NCI-H1092 treated with DMSO at 0.1 percent for 48 hours (cell line): ENCODE results near the gene LOXHD1.
A peak's percentile ranks its signal among the peaks of the same experiment; 100 is the strongest.

ENCODE experiments used
- DNase-seq: peaks from one replicate; lab custom pipeline; 2025; lab: John Stamatoyannopoulos, UW

The LOXHD1 gene

DNA sequence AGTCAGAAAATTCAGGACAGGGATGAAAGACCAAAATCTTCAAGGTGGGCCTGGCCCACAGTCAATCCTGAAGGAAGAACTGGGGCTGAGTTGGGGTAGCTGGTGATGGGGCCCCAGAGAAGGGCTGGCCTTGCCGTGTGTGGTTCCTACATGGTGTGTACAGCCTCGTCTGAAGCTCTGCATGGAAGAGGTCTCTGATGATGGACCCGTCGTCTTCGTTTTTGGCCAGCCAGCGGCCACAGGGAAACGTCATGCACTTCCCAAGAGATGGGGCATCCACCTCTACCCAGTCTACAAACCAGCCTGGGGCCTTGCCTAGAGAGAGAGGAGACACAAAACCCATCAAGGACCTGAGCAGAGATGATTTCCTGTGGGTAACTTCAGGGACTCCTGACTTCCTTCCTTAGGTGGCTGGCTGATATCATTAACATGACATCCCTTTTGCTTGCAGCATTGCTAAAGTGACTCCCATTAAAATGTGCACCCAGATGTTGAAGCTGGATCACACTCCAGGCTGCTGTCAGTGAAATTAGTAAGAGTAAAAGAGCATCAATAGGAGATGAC lies 115.3 kb downstream of the LOXHD1 start:
- no peak for DNase-seq

DNA sequence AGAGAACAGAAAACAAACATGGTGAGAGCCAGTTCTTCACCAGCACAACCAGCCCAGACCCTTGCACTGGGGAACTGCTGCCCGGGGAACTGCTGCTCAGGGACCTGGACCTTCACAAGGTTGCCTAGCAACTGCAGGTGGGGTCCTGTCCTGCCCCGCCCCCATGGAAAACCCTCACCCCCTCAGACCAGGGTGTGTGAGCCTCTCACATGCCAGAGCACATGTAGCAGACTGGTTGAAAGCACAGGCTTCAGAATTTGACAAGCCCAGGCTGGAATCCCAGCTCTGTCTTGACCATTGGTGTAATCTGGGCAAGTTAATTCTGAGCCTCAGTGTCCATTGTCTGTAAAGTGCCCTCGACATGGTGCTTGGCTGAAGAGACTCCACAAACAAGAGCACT lies 118.6 kb downstream of the LOXHD1 start:
- no peak for DNase-seq

DNA sequence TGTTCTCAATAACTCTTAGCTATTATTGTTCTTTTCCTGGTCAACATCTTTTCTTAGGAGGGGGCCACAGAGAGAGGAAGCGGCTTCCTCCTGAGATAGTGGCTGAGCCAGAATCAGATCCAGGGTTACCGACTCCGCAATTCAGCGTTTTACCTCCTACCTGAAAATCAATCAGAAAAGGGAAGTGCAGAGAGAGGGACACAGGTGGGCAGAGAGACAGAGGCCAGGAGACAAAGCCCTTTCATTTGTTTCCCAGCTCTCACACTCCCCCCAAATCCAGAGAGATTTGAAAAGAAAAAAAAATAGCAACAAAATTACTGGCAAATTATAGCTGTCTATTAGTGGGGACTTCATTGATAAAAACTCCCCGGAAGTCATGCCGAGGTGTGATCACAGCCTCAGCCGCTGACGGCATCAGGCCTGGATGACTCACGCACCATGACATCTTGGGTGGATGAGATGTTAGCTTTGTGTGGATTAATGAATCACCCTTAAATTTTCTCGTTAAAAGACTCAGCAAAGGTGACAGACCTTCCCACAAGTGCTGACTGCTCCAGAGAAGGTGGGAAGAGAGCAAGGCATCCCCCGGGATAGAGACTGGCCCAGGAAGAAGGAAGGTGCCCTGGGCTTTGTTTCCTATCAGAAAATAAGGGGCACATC lies 120.7 kb downstream of the LOXHD1 start:
- no peak for DNase-seq

DNA sequence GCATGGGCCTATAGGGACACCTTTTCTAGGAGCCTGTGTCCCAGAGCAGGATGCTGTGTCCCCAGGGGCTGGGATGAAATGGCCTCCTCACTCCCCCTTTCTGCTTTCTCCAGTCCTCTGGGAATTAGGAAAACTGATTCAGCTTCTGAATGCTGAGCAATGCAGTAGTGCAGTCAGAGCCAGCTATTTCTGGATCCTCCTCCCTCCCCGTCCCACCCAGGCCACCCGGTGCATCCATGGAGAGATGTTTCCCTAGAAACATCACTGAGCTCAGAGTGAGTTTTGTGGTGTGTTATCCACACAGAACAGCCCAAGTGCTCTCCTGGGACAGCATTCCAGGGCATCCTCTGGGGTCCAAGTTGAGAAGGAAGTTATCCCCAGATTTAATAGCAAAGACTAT lies 125.5 kb downstream of the LOXHD1 start:
- no peak for DNase-seq

DNA sequence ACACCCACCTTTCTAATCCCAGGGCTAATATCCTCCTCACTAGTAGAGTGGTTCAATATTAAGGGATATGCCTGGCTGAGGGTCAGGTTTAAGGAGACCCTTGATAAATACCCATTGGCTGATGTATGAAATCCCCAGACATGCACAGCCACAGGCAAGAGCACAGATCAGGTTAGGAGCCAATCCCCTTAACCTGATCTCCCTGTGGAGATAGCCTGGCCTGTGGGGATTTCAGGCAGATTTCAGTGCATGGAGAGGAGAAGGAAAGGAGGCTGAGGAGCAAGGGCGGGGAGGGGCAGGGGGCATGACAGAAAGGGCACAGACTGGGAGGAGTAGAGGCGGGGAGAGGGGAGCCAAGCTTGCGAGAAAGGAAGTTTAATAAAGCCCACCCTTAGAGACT lies 129.0 kb downstream of the LOXHD1 start:
- DNase-seq = no peak

DNA sequence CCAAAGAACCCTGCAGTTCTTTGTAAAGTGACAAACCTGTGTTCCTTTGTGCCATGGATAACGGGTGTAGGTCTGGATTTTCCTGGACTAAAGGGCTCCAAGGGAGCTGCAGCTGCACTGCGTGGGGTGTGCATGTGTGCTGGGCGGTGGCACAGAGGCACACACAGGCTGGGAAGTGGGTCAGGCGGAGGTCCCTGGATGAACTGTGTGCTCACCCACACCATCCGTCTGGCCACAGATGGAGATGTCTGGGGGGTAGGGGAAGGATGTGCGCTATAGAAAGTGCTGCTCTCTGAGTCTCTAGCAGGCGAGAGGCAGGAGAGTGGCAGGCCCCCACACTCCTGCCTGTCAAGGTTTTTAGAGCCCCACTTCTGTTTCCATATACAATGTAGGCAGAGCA lies 137.2 kb downstream of the LOXHD1 start:
- no peak for DNase-seq

DNA sequence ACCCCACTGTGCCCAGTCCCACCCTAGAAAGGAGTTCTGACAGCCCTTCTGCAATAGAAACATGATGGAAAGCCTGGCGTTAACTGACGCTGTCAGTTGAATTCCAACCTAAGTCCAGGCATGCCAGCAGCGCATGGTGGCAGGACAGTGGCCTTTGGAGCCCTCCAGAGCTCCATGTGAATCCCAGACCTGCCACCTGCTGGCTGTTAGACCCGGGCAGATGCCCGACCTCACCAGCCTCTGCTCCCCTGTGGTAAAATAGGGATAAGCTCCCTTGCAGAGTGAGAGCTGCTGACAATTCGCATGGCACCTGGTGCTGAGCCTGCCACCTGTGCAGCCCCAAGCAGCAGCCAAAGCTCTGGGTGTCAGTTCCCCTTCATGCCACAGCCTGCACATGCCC lies 138.6 kb downstream of the LOXHD1 start:
- DNase-seq = peak; percentile 26

DNA sequence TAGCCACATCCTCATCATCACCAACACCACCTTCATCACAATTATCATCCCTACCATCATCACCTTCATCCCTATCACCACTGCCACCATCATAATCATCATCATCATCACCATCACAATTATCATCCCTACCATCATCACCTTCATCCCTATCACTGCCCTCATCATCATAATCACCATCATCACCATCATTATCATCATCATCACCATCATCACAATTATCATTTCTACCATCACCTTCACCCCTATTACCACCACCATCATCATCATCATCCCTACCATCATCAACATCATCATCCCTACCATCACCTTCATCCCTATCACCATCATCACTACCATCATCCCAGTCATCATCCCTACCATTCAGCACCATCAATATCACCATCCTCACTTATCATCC lies 140.5 kb downstream of the LOXHD1 start:
- DNase-seq = no peak

DNA sequence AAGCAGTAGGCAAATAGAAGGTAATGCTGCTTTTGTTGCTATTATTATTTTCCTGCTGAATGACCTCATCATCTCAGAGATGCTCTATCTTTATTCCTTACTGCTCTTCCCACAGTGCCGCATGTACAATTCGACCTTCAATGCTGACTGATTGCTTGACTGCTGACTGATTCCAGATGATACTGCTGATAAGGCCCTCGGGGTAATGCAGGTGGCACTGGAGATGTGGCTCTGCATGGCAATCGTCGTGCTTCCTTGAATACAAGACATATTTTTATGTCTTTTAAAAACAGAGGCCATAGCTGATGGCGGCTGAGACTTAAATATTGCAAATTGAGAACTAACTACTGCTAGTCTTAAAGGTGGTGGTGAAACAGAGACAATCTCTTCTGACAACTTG lies 146.6 kb downstream of the LOXHD1 start:
- DNase-seq = no peak

DNA sequence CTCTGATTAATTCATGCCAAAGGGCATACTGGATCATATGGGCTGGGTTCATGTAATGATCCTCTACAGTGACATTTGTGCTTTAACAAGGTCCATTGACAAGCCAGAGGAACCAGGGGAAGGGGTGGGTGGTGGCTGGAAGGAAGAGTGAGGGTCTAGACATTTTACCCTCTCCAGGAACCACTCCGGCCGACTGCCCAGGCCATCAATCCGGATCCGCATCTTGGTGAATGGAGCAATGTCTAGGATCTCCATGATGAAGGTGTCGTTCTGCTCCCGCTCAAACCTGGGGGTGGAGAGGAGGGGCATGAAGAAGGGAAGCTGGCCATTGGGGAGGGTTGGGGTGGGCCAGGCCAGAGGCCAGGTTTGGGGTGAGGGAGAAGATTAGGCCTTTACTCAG lies 147.5 kb downstream of the LOXHD1 start:
- DNase-seq = no peak

DNA sequence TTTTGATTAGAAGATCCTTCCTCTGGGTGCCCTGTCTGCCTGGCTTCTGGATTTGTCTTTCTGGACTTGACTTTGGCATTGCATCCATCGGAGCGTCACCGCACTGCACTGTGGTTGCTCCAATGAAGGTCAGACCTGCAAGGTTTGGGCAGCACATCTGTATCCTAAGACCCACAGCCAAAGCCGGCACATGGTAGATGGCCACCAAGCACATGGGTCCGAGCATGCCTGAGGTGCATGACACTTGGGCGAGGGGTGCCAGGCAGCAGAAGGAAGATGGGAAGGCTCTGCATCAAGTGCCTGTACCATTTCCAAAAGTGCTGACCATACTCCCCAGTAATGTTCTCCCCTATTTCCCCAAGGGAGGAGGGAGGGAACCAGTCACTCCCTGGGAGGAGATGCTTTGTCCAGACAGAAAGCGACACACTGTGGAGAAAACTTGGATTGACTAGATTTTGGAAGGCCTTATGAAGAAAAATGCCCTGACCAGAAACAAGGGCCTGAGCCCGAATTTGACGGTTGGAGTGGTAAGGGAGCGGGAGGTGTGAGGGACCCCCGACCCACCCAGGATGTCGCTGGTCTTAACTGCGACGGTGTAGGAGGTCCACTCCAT lies 149.9 kb downstream of the LOXHD1 start:
- DNase-seq = no peak

DNA sequence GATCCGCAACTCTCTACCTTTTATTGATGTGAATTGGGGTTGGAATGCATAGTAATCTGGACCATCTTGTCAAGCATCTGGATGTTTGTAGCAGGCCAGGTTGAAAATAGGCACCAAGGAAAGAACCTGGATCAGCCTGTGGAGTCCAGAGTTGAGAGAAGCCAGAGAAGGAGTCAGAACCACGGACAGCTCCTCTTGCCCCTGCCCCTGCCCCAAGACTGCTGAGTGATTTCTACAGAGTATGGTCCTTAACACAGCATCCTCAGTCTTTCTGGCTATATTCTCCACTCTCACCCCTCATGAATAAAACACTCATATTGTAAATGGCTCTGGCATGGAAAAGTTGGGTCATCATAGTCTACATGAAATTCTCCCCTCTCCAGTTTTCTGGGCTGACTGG lies 154.6 kb downstream of the LOXHD1 start:
- DNase-seq = no peak

DNA sequence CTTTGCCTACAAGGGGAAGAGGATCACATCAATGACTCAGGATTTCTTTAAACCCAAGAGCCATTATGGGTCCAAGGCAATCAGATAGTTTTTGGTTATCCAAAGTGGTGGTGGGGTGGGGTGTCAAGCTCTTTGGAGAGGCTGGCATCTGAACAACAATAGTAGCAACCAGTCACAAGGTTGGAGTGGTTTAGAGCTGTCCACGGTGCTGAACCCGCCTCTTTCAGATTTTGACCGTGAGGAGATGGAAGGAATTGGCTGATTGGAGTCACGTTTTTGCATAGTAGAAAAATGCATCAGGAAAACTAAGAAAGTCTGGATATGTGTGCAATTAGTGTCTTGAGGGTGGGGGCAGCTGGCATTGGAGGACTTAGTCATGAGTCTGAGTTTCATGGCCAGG lies 159.9 kb downstream of the LOXHD1 start:
- DNase-seq = no peak

DNA sequence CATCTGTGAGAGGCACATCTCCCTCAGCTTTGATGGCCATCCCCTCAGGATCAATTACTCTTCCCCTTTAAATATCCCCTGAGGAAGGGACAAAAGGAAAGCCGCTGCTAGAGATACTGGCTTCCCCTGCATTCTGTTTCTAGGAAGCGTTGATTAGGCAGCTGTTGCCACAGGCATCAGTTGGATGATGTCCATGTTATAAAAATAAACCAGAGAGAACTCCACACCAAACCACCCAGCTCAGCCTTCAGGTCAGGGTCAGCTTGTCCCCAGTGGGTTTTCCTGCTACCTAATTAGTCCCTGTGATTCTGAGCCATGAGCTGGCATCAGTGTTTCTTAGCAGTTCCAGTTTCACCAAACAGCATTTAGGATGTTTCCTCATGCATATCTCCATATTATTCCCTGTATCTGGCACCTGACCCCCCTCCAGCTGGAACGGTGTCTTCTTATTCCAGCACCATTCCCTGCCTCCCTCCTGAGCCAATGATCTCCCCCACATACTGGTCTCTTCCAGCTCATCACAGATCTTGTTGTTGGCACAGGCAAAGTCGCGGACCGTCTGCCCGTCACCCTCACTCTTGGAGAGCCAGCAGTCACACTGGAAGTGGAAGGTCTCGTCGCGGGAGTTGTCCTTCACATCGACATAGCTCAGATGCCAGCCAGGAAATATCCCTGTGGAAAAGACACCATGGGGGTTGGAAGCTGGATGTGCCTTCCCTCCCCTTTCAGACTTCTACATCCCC lies 168.4 kb downstream of the LOXHD1 start:
- DNase-seq = peak; percentile 71

DNA sequence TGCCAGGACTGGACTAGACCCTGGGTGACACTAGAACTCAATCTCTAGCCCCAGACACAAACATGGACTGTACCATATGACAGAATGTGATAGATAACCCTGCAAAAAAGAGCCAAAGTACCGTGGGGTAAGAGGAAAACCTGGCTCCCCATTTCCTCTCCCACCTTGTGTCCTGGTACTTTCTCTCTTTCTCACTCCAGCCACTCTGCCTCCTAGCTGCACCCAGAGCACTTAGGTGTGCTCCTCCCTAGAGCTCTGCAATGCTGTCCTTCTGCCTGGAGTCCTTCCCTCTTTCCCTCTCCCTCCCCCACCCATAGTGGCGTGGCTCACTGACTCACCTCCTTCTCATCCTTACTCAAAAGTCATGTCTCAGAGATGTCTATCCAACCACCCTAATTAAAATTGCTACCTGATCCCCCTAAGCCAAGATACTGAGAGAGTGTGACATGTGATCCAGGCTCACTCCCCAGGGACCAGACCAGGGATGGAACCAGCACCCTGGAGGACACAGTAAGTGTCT lies 171.3 kb downstream of the LOXHD1 start:
- no peak for DNase-seq

DNA sequence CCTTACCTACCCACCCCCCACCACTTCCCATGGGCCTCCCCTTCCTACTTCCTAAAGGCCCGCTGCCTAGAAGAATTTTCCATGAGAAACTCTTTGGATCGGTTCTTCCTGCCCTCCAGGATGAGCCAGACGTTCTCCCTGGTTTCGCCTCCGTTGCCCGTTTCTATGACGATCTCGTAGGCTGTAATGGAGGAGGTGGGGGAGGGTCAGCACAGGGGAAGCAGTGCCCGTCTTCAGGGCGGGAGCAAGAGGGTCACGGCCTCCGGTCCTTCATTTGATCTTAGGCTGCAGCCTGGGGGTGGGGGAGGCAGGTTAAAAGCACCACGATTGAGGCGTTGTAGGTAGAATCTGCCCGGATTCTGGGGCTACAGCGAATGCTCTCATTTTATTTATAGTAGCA lies 172.0 kb downstream of the LOXHD1 start:
- no peak for DNase-seq

DNA sequence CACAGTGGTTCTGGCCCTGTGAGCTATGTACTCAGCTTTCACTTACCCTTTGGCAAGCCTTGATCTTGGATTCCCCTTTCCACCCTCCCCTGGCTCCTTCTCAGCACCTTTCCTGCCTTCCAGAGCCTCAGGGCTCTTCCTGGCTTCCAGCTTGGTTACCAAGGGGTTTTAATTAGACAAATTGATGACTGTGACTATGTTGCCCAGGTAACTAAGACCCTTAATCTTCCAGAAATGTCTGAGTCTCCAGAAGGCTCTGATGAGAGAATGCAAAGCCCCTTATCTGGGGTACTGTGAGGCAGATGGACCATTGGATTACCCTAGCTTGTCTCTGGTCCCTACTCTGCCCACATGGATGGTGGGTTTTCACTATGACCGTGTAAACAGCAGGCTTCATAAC lies 174.2 kb downstream of the LOXHD1 start:
- no peak for DNase-seq

DNA sequence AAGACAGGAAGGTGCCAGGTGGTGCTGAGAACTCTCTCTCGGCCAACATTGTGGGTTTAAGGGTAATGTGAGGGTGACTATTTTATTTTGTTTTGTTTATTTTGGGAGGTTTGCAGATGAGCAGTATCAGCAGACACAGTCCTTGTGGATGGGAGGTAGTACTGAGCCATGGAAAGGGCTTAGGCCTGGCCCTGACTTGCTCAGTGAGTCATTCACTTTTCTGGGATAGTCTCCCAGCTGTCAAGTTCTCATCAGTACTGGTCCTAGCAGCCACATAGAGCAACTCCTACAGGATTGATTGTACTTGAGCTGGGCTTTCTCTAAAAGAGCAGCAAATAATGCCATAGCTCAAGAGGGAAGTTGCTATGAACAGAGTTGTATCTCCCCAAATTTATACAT lies 175.2 kb downstream of the LOXHD1 start:
- no peak for DNase-seq

DNA sequence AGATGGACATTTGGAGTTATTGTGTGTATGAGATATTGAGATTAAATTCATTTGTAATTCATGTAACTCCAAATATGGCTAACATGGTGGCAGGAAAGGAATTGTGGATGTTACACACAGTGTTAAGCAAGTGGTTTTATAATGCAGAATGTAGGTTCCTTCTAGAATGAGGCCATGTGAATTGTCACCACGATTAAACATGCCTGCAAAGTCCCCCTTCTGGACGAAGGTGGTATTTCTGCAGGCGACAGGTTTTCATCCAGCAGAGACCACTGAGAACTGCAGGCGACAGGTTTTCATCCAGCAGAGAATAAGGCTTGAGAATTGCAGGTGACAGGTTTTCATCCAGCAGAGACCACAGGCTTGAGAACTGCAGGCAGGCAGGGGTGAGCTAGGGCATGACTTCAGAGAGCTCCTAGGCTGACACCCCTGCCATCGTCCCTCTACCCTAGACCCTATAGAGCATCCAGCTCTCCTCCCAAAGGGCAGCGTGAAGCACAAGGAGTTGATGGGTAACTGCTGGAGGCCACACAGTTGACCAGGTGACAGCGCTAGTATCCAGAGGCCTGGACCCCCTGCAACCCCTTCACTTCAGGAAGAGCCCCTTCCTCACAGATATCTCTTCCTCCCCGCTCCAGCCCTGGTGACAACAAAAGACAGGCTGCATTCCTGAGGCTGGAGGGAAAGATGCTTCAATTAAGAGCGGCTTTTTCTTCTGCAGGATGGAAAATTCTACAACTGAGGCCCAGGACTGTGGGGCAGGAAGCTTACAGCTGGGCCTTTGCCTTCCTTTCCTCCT lies 175.8 kb downstream of the LOXHD1 start:
- DNase-seq = peak; percentile 68

DNA sequence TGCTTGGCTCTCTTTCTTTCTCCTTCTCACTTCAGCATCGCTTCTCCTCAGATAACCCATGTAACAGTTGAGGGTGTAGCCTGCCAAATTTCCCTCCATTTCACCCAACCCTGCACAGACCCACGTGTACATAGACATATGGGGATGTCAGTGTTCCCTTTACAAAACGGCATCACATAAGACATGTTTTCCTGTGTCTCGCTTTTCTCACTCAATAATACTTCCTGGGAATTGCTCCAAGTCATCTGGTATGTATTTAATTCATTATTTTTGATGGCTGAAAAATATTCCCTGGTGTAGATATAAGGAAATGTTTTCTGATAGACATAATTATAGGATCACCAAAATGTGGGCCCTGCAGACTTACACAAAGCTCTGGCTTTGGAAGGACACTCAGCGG lies 176.8 kb downstream of the LOXHD1 start:
- DNase-seq = peak; percentile 6

DNA sequence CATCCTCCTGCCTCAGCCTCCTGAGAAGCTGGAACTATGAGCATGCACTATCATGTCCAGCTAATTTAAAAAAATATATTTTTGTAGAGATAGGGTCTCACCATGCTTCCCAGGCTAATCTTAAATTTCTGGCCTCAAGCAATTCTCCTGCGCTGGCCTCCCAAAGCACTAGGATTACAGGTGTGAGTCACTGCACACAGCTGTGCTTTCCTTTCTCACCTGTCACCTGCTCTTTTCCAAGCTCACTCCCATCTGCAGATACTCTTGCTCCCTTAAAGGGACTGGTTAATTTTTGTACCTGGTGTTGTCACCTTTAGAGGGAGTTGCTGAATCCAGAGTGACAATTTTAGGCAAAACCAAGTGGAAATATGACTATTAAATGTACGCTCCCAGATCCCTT lies 178.2 kb downstream of the LOXHD1 start:
- no peak for DNase-seq

DNA sequence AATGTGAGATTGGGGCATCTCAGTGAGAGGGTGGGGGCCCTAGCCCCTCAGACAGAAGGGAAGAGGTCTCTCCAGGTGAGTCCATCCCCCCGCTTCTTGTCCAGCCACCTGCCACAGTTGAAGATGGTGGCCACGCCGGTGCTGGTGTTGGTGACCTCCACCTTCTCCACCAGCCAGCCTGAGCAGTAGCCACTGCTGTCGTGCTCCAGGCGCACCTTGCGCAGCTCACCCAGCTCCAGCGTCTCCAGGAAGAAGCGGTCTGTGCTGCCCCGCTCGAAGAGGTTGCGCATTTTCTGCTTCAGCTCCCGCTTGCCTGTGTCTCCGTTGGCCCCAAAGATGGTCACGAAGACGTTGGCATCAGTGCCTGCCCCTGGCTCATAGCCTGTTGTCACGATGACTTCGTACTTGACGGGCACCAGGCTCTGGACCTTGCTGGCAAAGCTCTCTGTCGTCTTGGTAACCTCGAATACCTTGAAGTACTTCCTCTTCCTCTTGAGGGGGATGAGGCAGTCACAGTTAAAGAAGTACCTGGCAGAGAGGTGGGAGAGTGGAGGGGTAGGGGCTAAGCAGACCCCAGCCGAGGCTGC lies 179.5 kb downstream of the LOXHD1 start:
- peak; percentile 43 for DNase-seq
